NCI-H2107 treated with DMSO at 0.1 percent for 48 hours (cell line): ENCODE results near the gene FETUB.

ENCODE experiments used
- DNase-seq: peaks from one replicate; lab custom pipeline; 2025; ENCODE audit not compliant: unreplicated experiment; lab: John Stamatoyannopoulos, UW

Gene FETUB, protein sequence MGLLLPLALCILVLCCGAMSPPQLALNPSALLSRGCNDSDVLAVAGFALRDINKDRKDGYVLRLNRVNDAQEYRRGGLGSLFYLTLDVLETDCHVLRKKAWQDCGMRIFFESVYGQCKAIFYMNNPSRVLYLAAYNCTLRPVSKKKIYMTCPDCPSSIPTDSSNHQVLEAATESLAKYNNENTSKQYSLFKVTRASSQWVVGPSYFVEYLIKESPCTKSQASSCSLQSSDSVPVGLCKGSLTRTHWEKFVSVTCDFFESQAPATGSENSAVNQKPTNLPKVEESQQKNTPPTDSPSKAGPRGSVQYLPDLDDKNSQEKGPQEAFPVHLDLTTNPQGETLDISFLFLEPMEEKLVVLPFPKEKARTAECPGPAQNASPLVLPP

DNA sequence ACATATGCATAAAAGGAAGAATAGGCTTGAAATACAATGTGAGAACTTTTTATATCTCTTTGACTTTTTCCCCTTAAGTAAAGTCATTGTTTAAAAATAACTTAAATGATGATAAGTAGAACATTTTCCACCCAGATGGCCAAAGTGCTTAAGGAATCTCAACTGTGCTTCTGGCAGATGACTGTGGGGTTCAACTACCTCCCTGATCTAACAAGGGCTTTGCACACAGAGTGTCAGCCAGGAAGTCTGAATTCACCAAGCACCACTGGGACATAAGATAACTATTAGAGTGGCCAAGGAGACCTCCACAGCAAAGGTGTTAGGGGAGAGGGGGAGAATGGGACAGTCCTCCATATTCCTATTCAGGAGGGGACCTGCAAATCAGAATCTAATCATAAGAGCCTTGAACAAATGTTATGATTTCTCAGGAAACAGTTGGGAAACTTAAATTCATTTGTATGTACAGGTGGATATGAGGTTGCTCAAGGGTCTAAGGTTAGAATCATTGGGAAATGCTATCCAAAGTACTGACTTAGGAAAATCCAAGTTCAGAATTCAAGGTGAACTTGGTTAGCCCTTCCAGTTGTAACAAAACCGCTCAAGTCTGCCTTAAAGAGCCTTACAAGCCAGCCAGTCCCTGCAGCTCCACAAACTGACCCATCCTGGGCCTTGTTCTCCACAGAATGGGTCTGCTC lies at the start of gene FETUB:
Gene FETUB (plus strand): TSS at position 622 of the 695 bp plus-strand sequence. CDS start 62 bp downstream, at position 684.
- DNase-seq = no peak

DNA sequence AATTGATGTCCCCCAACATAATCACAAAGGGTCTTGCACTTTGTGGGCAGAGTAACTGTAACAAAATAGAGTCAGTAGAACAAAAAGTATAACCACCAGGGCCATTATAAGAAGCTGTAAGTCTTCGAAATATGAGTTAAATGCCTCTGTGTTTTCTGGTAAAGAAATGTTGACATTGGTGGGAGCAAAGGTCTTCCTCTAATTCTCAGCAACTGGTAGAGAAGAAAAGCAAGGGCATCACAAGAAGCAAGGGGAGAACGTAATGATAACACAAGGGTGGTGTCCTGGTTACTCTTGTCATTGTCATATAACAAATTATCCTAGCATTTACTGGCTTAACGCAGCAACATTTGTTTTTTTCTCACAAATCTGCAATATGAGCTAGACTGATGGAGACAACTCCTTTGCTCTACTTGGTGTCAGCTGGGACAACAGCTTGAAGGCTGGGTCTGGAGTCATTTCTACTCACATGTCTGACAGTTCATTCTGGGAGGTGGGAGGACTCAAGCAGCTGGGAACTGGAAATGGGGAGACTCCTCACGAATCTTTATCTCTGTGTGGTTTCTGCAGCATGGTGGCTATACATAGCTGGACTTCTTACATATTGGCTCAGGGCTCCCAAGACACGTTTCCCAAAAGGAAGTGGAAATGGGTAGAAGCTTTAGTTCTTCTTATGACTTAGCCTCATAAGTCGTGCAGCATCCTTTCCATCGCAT lies 49.5 kb upstream of the FETUB start:
- DNase-seq = no peak

DNA sequence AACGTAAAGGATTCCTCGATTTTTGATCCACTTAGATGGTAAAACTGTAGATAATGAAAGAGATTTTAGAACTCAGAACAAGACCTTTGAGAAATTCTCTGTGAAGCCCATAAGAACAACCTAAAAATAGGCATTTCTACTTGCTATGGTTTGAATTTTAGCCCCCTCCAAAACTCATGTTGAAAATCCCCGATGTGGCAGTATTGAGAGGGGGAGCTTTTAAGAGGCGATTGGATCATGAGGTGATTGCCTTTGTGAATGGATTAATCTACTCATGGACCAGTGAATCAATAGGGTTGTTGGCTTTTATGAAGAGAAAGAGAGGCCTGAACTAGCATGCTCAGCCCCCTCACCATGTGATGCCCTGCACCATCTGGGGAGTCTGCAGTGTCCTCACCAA lies 47.5 kb upstream of the FETUB start:
- DNase-seq = no peak

DNA sequence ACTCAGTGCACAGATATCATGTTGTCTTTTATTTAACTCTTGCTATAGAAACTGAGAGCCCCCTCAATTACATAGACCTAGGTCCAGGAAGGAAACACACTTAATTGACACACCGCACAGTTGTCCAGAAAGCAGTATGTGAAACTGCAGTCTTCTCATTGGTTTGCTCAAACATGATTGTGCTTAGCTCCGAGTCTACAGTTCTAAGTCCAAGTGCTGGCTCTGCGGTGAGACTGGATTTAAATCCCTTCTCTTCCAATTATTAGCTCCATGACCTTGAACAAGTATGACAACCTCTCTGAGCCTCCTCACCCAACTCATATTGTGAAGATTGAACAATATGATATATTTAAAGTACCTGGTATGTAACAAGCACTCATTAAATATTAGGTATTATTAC lies 46.3 kb upstream of the FETUB start:
- DNase-seq = no peak

DNA sequence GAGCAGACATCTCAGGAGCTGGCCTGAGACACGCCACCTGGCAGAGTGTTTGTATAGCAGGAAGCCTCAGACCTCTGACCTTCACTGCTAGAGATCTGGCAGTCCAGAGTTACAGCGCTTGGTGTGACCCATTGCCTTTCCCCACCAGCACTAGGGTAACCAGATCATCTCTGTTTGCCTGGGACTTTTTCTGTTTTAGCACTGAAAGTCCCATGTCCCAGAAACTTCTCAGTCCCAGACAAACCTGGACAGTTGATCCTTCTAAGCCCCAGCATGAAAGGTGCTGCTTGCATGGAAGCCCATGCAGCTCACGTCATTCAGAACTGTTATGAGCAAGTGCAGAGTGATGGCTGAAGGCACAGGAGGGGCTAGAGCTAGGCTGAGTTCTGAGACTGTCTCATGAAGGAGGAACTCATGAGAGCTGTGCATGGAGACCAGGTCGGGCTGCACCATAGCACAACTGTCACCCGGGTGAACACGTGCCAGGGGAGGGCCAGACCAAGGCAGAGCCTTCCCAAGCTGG lies 45.5 kb upstream of the FETUB start:
- DNase-seq = no peak

DNA sequence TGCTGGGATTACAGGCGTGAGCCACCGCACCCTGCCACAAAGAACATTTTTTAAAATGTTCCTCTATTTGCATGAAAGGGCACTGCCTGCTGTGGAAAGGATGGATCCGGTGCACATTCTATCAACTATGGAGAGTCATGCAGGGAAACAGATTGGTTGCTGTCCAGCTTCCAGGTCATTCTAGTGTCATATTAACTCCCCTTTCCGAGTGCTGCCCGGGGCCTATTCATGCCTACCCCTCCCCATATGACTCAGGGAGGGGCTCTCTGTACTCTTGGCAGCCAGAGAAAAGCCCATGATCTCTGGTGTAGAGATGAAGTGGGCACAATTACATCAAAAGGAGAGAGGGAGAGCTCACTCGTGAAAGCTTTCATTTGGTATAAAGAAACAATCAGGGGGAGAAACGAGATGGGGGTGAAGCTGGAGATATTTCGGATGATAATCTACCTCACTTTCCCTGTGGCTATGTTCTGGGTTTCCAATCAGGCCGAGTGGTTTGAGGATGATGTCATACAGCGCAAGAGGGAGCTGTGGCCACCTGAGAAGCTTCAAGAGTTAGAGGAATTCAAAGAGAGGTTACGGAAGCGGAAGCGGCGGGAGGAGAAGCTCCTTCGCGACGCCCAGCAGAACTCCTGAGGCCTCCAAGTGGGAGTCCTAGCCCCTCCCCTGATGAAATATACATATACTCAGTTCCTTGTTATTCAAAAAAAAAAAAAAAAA lies 43.5 kb upstream of the FETUB start:
- DNase-seq = peak; percentile 83

DNA sequence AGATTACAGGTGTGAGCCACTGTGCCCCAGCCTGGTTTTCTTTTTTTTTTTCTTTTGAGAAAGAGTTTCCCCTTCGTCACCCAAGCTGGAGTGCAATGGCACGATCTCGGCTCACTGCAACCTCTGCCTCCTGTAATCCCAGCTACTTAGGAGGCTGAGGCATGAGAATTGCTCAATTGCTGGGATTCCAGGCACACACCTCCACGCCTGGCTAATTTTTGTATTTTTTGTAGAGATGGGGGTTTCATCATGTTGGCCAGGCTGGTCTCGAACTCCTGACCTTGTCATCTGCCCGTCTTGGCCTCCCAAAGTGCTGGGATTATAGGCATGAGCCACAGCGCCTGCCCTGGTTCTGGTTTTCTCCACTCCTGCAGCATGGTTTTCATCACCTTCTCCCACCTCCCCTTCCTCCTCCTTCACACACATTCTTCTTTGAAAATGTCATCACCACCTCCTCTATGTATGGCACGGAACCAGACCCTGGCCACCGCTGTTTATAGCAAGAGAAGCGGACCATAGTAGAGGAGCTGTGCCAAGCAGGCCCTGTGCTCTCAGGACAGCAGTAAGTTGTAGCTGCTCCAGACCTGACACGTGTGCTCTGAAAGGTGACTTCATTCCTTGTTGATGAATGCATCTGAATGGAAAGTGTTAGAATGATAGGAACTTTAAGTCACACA lies 42.0 kb upstream of the FETUB start:
- no peak for DNase-seq

DNA sequence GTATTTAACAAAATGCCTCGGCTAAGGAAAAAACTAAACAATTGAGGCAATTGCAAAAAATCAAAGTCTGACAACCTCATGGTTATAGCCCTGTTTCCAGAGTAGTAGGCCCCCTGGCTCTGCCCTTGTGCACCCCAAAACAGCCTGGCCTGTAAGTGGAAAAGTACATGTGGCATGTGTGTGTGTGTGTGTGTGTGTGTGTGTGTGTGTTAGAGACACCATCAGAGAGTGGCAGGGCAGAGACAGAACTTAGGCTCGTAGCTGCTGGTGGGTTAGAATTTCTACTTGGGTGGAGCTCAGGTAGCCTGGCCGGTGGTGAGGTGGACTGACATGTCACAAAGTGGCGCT lies 41.4 kb upstream of the FETUB start:
- no peak for DNase-seq

DNA sequence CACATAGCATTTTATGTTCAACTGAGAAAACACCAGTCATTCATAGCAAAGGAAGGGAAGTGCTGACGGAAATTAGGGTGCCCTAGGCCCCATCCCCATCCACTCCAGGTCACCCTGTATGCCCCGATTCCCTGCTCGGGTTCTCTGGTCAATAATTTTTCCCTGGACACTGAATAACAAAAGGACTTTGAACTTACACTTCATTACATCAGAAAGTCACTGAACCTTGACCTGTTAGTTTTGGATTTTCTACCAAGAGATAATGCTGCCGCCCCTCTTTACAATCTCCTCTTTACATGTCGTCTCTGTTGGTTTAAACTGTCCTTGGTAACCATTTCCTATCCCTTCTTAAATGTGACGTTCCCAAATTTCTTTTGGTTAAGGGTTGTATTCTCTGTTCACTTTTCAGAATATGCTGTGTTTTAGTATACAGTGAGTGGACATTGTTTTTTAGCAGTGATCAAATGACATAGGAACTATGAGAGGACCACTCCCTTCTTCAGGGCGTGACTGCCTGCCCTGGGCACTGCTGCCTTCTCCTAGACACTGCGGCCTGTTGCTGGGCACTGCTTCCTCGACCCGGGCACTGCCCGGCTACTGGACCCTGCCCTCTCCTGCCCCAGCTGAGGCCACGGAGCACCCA lies 40.9 kb upstream of the FETUB start:
- DNase-seq = no peak

DNA sequence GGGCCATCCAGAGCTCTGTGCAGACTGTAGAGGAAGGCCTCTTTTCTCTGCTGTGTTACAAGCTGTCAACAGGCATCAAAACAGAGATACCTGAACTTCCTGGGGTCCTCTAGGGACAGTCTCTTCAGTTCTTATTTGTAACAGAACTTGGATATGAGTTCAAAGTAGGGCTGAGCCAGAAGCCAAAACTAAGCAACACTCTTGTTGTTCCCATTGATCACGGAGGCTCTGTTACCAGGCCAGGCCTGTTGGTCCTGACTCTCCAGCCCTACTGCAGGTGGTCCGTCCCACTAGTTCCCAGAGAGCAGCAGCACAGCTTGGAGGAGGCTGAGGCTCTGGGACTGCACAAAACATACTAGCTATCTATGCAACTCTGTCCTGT lies 40.4 kb upstream of the FETUB start:
- no peak for DNase-seq

DNA sequence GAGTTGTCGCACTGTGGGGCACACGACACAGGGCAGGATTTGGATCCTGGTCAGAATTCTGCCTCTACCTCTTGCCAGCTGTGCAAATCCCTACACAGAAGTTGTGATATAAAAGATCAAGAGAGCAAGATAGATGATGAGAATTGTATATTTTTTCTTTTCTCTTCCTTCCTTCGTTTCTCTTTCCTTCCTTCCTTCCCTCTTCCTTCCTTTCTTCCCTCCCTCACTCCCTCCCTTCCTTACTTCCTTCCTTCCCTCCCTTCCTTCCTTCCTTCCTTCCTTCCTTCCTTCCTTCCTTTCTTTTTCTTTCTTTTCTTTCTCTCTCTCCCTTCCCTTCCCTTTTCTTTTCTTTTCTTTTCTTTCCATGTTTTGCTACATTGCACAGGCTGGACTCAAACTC lies 39.3 kb upstream of the FETUB start:
- no peak for DNase-seq

DNA sequence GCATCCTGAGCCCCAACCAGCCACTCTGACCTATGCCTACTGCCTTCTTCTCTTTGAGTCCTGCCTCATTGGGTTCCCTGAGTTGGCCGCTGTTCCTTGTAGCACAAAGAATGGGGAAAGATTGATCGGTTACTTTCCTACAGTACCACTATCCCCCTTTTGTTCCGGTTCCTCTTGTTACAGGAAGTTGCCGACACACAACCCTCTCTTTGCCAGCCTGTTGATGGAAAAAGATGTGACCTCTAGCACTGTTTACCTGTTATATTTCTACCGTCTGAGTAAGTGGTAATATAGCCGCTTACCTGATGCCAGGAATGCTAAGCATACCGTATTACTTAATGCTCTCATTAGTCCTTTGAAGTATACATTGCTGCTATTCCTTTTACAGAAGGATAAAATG lies 37.0 kb upstream of the FETUB start:
- no peak for DNase-seq

DNA sequence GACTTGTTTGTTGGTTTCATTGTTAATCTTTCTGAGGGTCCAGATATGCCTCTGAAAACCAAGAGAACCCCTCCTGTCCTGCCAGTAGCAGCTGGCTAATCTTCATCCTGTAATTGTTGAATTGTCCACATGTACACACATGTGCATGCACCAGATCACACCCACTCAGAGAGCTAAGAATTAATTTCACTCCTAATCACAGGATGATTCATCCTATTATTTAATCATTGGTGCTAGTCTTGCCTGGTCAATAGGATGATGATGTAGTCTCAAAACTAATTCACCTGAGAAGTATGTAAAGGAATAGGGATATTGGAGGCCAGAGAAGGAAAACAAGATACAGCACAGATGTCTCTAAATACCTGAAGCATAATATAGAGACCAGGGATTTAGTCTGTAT lies 35.1 kb upstream of the FETUB start:
- DNase-seq = no peak

DNA sequence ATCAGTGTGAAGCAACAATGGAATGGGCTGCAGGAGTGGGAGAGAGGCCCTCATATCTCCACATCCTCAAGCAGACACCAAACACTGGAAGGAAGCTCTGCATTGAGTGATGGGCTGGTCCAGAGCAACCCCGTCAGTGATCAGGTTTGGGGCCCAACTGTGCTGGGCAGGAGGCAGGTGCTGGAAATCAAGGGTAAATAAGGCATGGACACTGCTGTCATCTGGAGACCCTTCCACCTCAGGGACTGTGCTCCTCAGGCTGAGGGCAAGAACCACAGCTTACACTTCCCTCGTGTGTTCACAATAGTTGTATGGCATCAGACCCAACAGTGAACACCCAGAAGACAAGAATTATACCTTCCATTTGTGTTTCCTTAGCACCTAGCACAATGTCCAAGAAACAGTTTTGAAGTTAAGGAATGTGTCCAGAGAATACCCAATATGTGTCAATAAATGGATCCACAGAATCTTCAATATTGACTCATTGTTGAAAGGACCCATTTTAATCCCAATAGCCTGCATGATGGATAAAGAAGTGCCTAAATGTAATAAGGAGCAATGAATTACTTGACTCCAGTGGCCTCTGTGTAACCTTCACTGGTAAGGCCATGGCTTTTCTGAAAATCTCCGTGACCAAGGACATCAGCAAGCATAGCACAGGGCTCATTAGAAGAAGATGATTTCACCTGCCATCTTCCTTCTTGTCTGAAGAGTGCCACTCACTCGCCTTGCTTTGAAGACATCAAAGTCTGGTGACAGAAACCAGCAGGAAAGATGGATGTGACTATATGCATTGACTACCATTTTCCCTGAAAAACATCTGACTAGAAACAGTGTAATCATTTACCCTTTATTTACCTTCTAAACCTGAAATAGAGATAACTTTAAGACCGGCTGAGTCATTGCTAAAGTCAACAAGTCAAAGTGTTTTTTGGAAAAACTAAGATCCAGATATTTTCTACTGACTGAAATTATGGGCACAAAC lies 34.3 kb upstream of the FETUB start:
- DNase-seq = no peak

DNA sequence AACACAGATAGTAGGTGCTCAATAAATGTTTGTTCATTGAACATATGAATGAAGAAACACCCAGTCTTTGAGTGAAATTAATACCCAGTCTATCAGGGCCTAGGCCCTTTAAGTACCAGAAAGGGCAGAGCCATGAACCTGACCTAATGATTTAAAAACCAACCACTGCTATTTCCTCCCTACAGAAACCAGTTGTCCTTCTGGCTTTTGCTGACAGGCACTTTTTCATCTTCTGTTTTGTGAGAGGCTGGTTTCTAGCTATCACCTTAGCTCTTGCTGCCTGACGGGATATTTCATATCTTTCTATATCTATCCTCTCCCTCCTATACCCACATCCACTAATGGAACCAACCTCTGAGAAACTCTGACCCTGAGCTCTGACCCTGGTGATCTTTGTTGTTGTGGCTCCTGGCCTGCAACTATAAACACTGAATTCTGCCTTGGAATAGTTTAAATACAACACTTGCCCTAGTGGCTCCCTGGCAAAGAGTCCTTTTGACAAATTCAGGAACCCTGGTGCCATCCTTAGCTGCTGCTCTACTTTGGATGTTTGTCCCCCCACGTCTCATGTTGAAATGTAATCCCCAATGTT lies 31.5 kb upstream of the FETUB start:
- no peak for DNase-seq

DNA sequence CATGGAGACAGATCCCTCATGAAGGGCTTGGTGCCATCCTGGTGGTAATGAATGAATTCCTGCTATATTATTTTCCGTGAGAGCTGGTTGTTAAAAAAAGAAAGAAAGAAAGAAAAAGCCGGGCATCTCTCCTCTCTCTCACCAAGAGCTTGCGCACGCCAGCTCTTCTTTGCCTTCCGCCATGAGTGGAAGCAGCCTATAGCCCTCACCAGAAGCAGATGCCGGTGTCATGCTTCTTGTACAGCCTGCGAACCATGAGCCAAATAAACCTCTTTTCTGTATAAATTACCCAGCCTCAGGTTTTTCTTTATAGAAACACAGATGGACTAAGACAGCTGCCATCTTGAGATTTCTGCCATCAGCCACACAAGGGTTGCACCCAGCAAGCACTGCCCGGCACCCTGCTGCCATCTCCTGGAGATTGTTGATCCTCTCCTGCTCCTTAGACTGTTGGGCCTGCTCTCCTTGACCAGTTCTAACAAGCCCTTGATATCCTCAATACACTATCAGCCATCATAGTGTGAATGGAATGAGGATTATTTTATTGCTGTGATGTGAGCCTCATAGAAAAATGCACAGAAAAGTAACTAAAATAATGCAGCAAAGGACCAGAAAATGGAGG lies 30.8 kb upstream of the FETUB start:
- DNase-seq = no peak

DNA sequence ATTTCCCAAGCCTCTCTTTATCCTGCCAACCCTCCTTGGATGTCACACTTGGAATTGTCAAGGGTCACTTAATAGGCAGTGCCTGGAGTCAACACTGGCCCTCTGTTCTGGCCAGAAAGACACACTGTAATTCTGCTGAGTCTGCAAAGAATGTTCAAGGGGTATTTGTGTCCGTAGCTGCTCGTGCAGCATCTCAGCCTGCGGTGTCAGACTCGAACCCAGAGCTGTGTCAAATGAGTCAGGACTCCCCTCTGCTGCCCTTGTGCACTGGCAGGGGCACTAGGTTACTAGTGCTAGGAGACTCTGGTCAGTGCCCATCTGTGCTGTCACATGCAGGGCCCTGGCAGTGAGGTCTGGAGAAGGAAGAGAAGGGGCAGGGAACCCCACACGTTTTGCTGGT lies 28.1 kb upstream of the FETUB start:
- no peak for DNase-seq
